Testis (tissue), 2 donors: ENCODE results near the gene ABCC3.

Experiments
- POLR2A ChIP-seq: fragments of 450-650 bp; IDR thresholded peaks from one replicate; pipeline ENCODE4 v1.6.1; 2017; ENCODE audit warnings: antibody characterized with exemption, mild to moderate bottlenecking, moderate library complexity
- TF ChIP-seq, protein P1 (sequence below), 3 experiments: fragments of 450-650 bp in 2 of 3; fragments of 200-600 bp in 1 of 3; sonication (generic) in 1 of 3; IDR thresholded peaks; one replicate each; pipeline ENCODE4 v1.5.1; 2016 to 2019; ENCODE audit warnings: antibody characterized with exemption in 3 of 3, mild to moderate bottlenecking in 2 of 3, moderate library complexity in 1 of 3

DNA sequence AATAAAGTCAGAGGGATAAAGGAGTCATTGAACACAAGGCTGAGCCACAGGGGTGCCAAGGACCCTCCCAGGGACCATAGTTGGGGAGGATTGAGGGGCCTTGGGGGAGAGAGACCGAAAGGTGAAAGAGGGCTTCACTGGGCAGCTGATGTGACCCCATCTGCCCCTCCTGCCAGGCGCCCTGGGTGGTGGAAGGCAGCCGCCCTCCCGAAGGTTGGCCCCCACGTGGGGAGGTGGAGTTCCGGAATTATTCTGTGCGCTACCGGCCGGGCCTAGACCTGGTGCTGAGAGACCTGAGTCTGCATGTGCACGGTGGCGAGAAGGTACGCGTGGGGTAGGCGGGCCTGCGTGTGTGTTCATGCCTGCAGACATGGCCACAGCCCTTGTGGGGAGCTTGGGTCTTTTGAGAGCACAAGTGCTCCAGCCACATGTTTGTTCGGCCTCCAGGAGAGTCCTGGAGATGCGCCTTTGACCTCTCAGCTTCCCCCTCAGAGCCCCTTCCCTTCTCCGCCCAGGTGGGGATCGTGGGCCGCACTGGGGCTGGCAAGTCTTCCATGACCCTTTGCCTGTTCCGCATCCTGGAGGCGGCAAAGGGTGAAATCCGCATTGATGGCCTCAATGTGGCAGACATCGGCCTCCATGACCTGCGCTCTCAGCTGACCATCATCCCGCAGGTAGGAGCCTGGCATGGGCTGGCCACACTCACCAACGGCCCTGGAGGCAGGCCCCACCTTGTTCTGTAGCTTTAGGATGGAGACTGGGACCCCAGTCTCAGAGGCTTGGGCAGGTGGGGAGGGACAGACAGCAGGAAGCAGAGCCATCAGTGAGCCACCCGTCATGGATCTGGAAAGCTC lies 49.0 kb downstream of the ABCC3 start:
- TF ChIP-seq, protein P1, sequence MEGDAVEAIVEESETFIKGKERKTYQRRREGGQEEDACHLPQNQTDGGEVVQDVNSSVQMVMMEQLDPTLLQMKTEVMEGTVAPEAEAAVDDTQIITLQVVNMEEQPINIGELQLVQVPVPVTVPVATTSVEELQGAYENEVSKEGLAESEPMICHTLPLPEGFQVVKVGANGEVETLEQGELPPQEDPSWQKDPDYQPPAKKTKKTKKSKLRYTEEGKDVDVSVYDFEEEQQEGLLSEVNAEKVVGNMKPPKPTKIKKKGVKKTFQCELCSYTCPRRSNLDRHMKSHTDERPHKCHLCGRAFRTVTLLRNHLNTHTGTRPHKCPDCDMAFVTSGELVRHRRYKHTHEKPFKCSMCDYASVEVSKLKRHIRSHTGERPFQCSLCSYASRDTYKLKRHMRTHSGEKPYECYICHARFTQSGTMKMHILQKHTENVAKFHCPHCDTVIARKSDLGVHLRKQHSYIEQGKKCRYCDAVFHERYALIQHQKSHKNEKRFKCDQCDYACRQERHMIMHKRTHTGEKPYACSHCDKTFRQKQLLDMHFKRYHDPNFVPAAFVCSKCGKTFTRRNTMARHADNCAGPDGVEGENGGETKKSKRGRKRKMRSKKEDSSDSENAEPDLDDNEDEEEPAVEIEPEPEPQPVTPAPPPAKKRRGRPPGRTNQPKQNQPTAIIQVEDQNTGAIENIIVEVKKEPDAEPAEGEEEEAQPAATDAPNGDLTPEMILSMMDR (IDR thresholded peaks at IDR 0.05) = no peak
- TF ChIP-seq POLR2A = no peak
